ENCODE results near the gene UGT1A3.

UGT1A3 gene

DNA sequence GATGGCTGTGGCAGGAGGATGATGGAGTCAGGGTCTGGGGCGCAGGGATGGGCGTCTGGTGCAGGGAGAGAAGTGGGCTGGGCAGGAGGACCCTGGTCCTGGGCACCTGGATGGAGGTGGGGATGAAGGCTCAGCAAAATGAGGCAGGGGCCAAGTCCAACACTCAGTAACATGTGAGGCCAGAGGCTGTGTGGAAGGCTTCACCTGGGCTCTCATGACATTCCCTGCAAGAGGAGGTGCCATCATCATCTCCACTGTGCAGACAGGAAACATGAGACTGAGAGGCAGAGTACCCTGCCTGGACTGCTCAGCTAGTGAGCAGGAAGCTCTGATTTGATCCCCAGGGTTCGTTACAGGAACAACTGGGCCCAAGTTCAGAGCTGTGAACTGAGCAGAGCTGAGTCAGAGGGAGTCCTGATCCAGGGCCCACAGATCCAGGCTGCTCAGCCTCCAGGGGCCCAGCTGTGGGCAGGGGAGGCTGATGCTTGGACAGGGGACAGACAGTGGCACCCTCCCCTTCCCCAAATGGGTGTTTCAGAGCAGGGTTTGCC, 88.6 kb downstream of the UGT1A3 start:
- no peak for DNase-seq (ENCODE audit: low read depth)

DNA sequence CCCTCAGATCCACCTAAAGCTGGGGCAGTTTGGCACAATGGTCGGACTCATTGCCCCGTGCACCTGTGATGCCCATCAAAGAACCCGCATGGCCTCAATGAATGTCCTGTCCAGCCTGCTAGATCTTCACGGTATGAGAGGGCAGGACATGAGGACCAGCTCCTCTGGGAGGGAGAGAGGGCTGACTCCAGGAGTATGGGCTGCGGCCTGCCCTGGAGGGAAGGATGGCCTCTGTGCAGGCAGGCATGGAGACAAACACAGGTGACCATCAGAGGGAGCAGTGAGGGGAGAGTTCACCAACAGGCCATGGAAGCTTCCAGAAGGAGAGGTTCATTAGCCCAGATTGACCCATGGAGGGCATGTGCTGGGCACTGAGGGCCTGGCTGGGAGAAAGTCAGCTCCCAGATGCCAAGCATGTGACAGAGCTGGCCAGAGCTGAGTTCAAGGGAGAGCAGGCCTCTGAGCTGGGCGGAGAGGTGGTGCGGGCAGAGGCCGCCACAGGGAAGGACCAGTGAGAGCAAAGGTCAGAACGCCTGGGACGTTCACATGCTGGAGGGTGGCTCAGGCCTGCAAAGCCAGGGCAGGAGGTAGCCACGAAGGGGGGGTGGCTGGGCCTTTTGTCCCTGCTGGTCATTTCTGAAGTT, 89.3 kb downstream of the UGT1A3 start:
- DNase-seq (ENCODE audit: low read depth) = no peak

DNA sequence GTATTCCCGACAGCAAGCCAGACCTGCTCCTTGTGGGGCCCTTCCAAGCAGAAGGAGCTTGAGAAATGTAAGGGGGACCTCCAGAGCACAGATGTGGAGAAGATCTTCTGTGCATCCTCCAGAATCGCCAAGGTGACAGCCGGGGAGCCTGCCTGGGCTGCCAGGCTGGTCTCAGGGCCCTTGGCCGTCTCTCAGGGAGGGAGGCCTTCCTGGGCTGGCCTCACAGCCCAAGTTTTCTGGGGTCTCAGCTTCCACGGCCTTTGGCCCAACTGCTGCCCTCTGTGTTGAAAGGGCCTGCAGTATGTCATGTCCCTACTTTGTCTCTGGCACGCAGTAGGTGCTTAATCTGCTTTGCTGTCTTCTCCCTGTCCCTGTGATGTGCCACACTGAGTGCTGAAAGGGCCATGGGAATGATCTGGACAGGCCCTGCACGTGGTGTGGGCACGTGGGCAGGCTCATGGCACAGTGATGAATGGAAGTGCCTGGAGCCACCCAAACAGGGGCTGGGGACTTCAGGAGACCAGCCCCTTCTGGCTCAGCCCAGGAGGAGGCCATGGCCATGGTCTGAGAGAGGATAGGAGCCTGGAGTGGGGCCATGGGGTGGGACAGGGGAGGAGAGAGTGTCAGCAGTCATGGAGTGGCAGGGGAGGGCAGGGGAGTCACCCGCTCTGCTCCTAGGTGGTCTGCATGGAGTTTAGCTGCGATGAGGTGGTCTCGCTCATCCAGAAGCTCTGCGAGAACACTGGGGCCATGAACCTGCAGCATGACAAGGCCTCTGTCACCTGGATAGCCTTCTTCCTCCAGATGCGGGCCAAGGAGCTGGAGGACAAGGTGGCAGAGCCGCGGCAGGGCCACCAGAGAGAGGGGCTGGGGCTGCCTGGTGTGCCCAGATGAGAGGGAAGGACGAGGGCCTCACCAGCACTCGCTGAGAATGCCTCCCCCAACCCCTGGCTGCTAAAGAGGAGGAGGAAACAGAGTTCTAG, 90.1 kb downstream of the UGT1A3 start:
- no peak for DNase-seq (ENCODE audit: low read depth)

DNA sequence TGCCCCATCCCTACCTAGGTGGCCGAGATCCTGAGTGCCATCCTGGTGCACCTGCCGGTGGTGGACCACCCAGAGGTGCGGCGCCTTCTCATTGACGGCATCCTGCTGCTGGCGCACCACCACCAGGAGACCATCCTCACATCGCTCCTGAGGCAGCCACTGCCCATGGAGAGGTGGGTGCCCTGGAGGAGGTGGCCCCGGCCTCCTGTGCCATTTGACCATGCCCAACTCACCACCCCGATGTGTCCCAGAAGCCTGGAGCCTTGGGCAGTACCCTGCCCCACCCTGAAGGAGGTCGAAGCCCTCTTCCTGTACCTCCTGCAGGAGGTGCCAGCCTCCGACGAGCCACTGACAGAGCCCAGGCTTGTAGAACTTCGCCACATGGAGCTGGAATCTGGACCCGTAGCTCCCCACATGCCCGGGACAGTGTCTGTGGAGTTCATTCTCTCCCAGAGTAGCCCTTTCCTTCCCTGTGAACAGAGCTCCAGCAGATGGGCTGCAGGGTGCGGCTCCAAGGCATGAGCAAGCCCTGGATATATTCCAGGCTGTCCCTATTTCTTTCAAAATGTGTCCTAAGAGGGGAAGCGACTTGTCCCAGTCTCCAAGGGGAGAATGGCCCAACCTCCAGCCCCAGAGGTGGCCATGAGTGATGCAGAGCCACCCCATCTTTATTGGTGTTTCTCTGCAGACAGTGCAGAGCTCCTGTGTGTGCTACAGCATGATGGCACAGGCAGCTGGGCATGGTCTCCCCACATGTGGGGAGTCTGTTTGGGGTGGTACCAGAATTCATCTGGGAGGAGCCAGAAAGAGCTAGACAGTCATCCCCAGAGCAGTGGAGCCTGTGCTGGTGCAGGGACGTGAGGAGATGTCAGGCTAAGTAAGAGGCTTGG, 91.3 kb downstream of the UGT1A3 start:
- DNase-seq (ENCODE audit: low read depth) = no peak

DNA sequence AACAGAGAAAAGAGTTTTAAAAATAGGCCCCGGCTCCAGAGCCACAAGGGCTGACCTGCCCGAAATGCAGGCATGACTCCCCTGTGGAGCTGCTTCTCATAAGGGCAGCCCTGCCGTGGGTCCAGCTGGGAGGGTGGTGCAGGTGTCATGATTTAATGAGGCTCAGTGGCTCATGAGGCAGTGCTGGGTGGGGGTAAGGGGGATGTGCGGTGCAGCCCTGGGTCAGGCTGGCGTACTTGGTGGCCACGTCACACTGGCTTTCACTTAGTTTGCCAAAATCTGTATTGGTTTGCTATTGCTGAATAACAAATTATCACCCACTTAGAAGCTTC, 91.9 kb downstream of the UGT1A3 start:
- DNase-seq (ENCODE audit: low read depth) = no peak

DNA sequence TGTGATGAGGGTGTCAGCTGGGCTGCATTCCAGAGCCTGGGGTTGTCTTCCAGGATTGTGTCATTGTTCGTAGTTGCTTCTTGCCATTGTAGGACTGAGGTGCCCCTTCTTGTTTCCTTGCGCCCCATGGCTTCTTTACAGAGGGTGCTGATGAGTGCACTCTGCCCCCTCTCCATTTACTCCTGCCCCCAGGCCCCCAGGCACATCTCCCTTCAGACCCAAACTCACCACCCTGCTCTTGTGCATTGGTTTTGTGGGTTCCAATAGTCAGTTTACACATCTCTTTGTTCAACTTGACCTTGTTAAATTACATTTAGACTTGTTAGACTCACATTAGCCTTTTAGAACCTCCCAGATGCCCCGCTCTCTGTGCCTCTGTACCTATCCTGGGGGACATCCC, 92.4 kb downstream of the UGT1A3 start:
- DNase-seq (ENCODE audit: low read depth) = no peak

DNA sequence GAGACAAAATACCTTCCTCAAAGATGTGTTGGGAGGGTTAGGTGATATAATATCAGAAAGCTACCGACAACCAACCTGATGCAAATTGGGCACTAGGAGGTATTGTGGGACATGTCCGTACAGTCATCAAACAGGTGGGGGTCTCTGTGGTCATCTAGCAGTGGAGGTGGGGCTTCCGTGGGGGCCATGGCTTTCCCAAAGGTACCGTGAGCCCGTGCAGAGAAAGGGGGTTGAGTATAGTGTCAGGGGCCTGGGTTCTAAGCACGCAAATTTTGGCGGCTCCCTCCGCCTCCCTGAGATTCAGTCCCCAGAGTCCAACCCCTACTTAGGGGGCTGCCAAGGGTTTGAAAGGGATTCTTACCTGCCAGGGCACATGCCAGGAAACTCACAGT, 92.9 kb downstream of the UGT1A3 start:
- DNase-seq (ENCODE audit: low read depth) = no peak

DNA sequence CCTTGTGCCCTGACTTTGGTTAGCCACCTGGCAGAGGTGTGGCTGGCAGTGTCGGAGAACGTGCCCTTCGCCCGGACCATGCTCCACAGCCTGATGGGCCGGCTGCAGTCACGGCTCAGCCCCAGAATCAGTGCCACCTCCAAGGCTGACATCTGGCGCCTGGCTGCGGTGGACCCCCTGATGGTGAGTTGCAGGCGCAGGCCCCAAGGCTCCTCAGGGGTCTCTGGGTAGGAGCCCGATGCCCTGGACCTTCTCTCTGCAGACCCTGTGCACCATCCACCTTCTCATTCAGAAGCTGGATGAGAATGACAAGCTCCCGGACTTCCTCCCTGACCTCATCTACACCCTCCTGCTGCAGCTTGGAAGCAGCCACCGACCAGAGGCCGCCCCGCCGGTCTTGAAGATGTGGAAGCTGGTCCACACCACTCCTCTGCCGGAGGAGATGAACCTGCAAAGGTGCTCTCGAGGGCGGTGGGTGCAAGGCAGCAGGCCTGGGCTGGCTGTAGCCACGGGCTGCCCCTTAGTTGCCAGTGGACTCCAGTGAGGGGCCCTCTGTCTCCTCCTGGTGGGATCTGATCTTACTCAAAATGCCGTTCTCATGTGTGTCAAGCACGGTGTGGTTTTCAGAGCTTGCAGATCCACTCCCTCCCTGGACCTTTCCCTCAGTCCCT, 93.4 kb downstream of the UGT1A3 start:
- DNase-seq (ENCODE audit: low read depth) = no peak
